SHP77 (cell line): ENCODE data around the gene BEND4.

Source experiments
- DNase-seq, 2 experiments: peaks; one replicate each; lab custom pipeline; 2025; lab: John Stamatoyannopoulos, UW

BEND4 gene

DNA sequence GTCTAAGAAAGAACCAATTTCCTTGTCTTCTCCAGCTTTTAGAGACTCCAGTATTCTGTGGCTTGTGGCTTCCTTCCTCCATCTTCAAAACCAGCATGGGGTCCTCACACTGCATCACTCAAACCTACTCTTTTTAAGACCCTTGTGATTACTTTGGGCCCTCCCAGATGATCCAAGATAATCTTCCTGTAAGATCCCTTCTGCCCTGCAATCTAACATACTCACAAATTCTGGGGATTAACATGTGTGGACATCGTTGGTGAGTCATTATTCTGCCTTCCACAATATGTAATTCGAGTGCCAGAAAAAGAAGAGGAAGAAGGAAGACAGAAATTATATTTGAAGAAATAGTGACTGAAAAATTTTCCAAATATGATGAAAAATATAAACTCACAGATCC lies 47.9 kb downstream of the BEND4 start:
- no peak for DNase-seq

- DNase-seq = no peak
Measured at GRCh38 chr4:42101446-42101975, 50.9 kb downstream of the BEND4 start.

DNA sequence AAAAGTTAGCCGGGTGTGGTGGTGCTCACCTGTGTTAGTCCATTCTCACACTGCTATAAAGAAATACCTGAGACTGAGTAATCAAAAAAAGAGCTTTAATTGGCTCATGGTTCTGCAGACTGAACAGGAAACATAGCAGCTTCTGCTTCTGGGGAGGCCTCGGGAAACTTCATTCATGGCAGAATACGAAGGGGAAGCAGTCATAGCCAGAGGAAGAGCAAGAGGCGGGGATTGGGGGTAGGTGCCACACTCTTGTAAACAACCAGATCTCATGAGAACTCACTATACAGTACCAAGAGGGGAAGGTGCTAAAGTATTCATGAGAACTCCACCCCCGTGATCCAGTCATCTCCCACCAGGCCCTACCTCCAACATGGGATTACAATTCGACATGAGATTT lies 64.1 kb downstream of the BEND4 start:
- no peak for DNase-seq

GRCh38 chr4:42083816-42084215 lies 68.6 kb downstream of the BEND4 start:
- DNase-seq = no peak

- no peak for DNase-seq
Measured at GRCh38 chr4:42080306-42080705, 72.1 kb downstream of the BEND4 start.

DNA sequence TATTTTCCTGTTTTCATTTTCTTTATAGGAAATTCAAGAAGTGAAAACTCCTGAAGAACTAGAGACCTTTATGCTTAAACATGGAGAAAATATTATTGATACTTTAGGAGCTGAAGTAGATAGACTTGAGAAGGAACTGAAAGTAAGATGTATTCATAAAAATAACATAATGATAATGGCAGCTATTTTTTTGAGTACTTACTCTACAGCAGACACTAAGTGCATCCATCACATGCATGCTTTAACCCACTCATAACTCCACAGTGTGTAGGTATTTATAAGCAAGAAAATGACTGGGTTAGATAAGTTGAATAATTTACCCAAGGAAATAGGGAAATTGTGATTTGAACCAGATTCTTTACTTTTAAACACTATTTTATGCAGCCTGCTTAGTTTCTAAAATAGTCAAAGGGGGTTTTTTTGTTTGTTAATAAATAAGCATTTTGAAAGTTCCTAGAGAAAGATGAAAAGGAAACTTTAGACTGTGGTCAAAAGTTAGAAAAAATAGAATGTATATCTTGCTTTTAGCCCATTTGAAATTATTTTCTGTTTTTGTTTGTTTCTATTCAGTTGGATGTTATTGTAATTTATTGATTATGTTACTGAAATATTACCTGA lies 74.2 kb downstream of the BEND4 start:
- DNase-seq = no peak

GRCh38 chr4:42074294-42074693 lies 78.2 kb downstream of the BEND4 start:
- DNase-seq = no peak

GRCh38 chr4:42070463-42070862 lies 82.0 kb downstream of the BEND4 start:
- no peak for DNase-seq

DNA sequence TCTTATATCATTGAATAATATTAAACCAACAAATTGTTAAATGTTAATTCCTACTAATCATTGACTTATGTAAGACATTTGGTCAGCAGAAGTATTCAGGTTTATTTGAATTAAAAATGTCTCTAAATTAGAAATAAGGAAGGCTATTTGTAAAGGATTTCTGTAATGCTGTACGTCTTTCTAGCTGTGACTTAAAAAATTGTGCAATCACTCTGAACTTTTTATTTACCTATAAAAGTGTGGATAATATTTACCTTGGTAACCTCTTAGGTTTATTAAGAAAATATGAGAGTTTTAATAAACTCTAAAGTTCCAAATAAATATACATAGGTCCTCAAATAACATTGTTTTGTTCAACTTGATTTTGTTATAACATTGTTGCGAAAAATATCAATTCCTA lies 85.2 kb downstream of the BEND4 start:
- DNase-seq = no peak

- no peak for DNase-seq
Measured at GRCh38 chr4:42066402-42066801, 86.1 kb downstream of the BEND4 start.
